ENCODE data around the gene KLK8. TPM values are rescaled to one million over a fixed set of nuclear protein-coding genes. Genes with fewer than 3 reads are reported as not detected.
A peak's percentile ranks its signal among the peaks of the same experiment; 100 is the strongest.

Gene KLK8
- polyA plus RNA-seq, 4 donors: 0.90 to 4.2 (median 2.2) TPM

- no peak for DNase-seq (ENCODE audit: low read depth in 4 of 4, low spot score in 2 of 4)
Measured at GRCh38 chr19:51018745-51019543, 17.5 kb upstream of the KLK8 start.

DNA sequence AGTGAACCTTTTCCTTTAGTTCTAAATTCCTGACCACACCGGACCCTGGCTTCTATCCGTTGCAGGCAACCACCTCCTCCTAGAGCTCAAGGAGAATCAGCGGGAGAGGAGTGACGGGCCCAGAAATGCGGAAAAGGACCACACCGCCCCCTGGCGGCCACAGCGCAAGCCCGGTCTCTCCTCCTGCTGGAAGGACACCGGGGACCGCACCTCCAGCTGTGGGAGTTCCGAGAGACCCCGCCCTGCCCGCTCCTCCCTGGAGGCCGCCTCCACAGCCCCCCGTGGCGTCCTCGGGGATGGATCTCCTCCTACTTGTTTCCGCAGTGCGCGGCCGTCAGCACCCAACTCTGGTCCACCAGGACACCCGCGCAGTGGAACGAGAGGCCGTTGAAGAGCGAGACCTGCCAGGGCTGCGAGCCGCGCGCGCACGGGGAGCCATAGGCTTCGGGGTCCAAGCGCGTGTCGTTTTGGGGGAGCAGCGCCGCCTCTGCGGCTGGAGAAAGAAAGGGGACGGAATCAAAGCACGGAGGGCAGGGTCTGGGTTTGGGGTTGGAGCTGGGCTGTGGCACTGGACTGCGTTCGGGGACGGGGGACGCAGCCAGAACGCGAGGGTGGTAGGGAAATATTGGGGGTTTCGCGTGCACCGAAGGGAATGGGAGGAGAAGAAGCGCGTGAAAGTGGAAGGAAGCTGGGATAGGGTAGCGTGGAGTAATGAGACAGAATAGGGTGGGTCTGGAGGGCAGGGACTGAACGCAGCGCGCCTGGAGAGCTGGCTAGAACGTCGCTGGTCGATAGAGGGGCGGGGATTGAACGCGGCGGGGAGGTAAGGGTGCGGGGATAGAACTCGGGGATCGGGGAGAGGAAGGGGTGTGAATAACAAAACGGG, 15.6 kb upstream of the KLK8 start:
- DNase-seq (ENCODE audit: low read depth in 4 of 4, low spot score in 2 of 4): peak in 1 of 4 donors; percentile 32

DNA sequence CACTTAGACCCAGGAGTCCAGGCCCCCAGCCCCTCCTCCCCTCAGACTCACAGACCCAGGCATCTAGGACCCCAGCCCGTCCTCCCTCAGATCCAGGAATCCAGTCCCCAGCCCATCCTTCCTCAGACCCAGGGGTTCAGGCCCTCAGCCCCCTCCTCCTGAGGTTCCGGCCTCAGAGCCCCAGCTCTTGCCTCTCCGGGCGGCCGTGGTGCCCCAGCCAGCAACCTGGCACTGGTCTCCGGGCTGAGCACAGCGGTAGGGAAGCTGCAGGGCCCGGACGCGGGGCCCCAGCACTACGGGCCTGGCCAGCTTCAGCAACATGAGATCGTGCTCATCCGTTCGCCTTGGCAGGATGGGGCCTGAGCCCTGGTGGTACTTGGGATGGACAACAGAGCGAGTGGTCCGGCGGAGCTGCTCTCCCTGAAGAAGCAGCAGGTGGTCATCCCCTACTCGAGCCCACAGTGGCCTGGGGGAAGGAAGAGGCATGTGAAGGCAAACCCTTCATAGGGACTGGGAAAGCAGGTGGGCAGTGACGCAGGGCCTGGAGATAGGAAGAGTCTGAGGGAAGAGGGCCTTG, 14.4 kb upstream of the KLK8 start:
- DNase-seq (ENCODE audit: low read depth in 4 of 4, low spot score in 2 of 4): no peak

- no peak for DNase-seq (ENCODE audit: low read depth in 4 of 4, low spot score in 2 of 4)
Measured at GRCh38 chr19:51014242-51014641, 12.8 kb upstream of the KLK8 start.

DNA sequence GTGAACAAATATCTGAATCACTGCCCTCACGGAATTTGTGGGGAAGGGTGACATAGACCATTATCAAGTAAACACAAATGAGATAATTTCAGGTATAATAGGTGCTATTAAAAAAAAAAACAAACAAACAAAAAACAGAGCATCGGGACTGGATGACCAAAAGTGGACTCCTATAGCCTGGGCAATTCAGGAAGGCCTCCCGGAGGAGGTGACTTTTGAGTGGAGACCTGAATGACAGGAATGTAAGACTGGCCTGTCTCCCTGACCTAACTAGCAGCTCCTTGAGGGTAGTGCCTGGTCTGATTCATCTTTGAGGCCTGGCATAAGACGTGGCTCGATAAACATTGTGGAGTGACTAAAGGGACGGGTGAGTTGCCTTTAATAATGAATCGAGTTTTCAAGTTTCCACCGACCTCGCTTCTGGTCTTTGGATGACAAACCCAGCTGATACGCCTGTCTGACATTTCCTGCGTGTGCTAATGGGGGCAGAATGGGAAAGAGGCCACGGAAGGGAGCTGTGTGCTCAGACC, 11.3 kb upstream of the KLK8 start:
- no peak for DNase-seq (ENCODE audit: low read depth in 4 of 4, low spot score in 2 of 4)

DNA sequence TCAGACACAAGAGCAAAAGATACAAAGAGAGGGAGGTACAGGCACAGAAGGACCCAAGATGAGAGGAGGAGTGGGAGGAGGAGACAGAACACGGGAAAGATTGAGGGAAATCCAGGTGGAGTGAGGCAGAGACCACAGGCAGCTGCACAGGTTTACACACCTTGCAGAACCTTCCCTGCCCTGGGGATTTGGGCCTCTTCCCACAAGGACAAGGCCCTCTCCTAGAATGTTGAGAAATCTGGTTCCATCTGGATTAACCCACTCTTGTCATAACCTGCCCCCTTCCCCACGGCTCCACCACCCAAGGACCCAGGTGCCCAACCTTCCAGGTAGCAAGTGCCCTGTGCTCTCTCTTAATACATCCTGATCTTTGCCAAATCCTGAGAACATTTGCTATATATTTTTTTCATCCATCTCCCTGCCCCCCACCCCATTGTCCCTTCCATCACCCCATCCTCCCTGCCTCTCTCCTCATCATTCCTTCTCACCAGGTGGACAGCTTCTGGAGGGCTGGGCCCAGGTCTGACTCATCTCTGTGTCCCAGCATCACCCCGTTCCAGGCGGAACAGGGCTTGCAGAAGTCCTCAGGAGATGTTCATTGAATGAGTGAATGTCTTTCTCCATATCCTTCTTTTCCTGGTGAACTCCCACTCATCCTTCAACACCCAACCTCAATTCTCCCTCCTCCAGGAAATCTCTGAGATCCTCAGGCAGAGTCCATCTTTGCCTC, 8.8 kb upstream of the KLK8 start:
- no peak for DNase-seq (ENCODE audit: low read depth in 4 of 4, low spot score in 2 of 4)

- DNase-seq (ENCODE audit: low read depth in 4 of 4, low spot score in 2 of 4): no peak
Measured at GRCh38 chr19:51009061-51009891, 7.9 kb upstream of the KLK8 start.

GRCh38 chr19:51007488-51007887, 6.1 kb upstream of the KLK8 start:
- DNase-seq (ENCODE audit: low read depth in 4 of 4, low spot score in 2 of 4): no peak

DNA sequence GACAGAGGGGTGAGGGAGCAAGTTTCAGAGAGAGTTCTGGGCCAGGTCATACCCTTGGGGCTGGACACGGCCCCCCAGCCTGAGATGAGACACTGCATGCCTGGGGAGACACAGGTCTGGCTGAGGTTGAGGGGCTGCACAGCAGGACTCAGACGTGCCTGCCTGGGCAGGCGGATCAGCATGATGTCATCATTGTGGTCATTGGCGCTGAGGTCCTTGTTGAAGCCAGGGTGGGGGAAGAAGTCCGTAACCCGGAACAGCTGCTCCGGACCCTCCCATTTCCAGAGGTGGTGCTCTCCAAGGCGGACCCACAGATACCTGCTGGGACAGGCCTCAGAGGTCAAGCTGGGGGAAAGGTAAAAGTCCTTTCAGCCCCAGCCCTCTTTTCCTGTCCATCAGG, 5.0 kb upstream of the KLK8 start:
- DNase-seq (ENCODE audit: low read depth in 4 of 4, low spot score in 2 of 4): no peak

- DNase-seq (ENCODE audit: low read depth in 4 of 4, low spot score in 2 of 4): no peak
Measured at GRCh38 chr19:51005248-51005647, 3.8 kb upstream of the KLK8 start.

DNA sequence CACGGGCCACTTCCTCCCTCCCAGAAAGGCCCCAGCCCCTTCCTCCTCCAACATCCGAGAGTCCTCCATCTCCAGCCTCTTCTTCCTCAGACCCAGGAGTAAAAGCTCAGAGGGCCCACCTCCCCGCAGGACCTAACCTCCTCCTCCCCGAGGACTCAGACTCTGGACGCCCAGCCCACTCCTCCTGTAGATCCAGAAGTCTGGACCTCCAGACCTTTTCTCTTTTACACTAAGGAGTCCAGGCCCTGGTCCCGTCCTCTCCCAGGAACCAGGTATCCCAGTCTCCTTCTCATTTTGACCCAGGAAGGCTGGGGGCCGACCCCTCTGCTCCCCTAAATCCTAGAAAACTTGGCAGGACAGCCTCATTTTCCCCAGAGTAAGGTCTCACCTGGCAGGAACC, 1.9 kb upstream of the KLK8 start:
- DNase-seq (ENCODE audit: low read depth in 4 of 4, low spot score in 2 of 4): no peak

- no peak for DNase-seq (ENCODE audit: low read depth in 4 of 4, low spot score in 2 of 4)
Measured at GRCh38 chr19:51002542-51003311, 1.3 kb upstream of the KLK8 start.

- DNase-seq (ENCODE audit: low read depth in 4 of 4, low spot score in 2 of 4): peak in 1 of 4 donors; percentile 44
Measured at GRCh38 chr19:51002089-51002532, 707 bp upstream of the KLK8 start.

DNA sequence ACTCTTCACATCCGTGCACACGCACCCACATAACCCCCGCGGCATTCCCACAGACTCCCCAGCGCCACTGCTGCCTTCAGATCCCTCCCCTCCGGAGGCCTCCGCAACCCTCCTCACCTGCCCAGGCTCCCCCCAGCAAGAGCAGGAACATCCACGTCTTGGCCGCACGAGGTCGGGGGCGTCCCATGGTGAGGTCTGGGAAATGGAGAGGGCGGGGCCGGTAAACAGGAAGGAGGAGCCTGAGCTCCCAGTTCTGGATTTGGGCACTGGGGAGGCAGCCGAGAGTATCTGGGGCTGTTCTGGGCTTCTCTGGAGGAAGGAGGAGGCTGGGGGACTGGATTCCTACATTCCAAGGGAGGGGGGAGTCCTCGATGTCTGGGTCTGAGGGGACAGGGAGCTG, 423 bp downstream of the KLK8 start:
- no peak for DNase-seq (ENCODE audit: low read depth in 4 of 4, low spot score in 2 of 4)

DNA sequence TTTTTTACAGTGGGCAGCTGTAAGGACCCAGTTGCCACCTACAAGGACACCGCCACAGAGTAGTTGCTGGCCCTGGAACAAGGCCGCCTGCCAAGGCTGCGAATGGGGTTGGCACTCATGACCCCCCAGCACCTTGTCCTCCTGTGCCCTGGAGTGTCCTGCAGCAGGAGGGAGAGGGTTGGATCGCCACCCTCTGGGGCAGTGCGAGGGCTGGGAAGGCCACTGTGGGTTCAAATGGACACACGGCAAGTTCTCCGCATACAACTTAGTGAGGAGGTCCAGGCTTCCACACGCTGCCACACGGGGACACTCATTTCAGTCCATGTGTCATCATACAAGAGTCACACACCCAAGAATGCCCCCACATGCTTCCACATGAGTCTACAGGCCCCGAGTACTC, 978 bp downstream of the KLK8 start:
- no peak for DNase-seq (ENCODE audit: low read depth in 4 of 4, low spot score in 2 of 4)

DNA sequence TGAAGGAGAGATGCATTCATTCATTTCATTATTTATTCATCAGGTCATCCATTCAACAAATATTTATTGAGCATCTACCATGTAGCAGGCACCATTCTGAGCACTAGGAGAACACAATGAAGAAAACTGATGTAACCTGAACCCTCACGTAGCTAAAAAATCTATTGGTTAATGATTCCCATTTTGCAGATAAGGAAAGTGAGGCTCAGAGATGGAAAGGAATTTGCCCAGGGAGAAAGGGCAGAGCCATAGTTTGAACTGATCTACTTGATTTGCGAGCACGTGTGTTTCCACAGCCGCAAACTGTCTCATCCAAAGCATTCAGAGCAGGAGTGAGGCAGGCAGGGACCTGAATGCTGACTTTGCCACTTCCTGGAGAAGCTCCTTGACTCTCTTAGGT, 2.7 kb downstream of the KLK8 start:
- DNase-seq (ENCODE audit: low read depth in 4 of 4, low spot score in 2 of 4): no peak

GRCh38 chr19:50998061-50998460, 3.3 kb downstream of the KLK8 start:
- no peak for DNase-seq (ENCODE audit: low read depth in 4 of 4, low spot score in 2 of 4)

GRCh38 chr19:50994129-50994528, 7.3 kb downstream of the KLK8 start:
- DNase-seq (ENCODE audit: low read depth in 4 of 4, low spot score in 2 of 4): no peak

- DNase-seq (ENCODE audit: low read depth in 4 of 4, low spot score in 2 of 4): no peak
Measured at GRCh38 chr19:50992666-50993035, 8.8 kb downstream of the KLK8 start.

Measured in left renal cortex interstitium (tissue), 4 donors.